ENCODE results near the gene HPCAL1. TPM values are rescaled to one million over a fixed set of nuclear protein-coding genes. Genes with fewer than 3 reads are reported as not detected.

Gene HPCAL1
- total and polyA plus RNA-seq, 3 donors from 2014 or later = 99.5 to 263 (median 215) TPM

DNA sequence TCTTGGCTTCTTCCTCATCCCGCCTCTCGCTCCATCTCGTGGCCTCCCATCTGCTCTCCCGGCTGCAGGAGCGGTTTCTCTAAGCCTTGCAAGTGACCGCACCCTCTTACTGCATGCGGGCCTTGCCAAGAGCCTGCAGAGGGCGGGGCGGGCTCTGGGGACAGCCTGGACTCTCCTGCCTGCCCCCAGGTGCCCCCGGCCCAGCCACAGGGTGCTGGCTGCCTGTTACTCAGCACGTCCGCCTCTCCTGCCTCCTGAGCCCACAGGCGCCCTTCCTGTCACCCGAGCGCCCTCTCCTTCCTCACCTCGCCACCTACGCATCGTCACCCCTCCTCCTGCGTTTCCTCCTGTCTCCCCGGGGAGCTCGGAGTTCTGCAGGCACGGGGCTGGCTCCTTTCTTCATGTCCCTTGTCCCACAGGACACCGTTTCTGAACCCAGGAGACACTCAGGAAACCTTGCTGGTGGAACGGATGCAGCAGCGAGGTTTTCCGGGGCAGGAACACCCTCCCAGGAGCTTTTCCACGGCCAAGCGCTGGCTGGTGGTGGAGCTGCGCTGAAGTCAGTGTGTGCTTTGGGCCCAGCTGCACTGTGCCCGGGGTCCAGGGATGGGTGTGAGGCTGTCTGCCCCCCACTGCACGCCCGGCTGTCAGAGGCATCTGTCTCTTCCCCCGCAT, 28.5 kb downstream of the HPCAL1 start:
- 71 to 72% methylated on average over 23 to 31 of the region's 33 CpGs for WGBS, 2 donors
- Histone ChIP-seq H3K4me3 (no peak overlapping the region), H3K27ac (no peak overlapping the region), H3K27me3 (no peaks in the 10 kb centered on the region), H3K4me1 (peaks cover 10% of the 10 kb centered on the region), H3K9me3 (no peaks in the 10 kb centered on the region), H3K36me3 (ENCODE audit: low read depth, missing control alignments) (no peaks in the 10 kb centered on the region)
- TF ChIP-seq, protein P1, sequence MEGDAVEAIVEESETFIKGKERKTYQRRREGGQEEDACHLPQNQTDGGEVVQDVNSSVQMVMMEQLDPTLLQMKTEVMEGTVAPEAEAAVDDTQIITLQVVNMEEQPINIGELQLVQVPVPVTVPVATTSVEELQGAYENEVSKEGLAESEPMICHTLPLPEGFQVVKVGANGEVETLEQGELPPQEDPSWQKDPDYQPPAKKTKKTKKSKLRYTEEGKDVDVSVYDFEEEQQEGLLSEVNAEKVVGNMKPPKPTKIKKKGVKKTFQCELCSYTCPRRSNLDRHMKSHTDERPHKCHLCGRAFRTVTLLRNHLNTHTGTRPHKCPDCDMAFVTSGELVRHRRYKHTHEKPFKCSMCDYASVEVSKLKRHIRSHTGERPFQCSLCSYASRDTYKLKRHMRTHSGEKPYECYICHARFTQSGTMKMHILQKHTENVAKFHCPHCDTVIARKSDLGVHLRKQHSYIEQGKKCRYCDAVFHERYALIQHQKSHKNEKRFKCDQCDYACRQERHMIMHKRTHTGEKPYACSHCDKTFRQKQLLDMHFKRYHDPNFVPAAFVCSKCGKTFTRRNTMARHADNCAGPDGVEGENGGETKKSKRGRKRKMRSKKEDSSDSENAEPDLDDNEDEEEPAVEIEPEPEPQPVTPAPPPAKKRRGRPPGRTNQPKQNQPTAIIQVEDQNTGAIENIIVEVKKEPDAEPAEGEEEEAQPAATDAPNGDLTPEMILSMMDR (IDR thresholded peaks at IDR 0.05) = no peak
- no peak for TF ChIP-seq POLR2A (IDR thresholded peaks at IDR 0.05)
- no peak for DNase-seq
- intact Hi-C loops (cut with DNase I; ENCODE audit: low total_unique reads) = no loop called here

DNA sequence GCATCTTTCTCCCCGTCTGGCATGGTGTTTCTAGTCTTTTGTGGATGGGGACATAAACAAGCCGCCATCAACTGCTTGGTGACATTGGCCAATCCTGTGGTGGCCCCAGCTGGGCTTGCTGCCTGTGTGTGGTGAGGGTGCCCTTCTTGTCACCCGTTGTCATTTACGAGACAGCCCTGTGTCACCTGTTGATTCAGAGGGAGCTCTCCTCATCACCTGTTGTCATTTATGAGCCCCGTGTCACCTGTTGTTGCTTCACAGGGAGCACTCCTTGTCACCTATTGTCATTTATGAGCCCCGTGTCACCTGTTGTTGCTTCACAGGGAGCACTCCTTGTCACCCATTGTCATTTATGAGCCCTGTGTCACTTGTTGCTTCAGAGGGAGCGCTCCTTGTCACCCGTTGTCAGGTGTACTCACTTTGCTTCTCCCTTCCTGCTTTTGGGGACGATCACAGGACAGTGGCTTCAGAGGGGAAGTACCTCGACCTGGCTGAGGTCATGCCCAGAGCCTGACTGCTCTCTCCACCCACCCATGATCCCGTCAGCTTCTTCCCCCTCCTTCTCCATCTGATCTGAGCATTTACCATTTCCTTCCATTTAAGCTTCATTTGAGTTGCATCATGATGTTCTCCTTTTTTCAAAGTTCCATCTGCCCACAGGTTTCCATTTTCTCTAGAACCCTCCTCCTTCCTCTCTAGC, 29.1 kb downstream of the HPCAL1 start:
- TF ChIP-seq POLR2A (IDR thresholded peaks at IDR 0.05) = no peak
- TF ChIP-seq, protein P1 (IDR thresholded peaks at IDR 0.05) = no peak
- Histone ChIP-seq H3K4me3 (no peak overlapping the region), H3K36me3 (ENCODE audit: low read depth, missing control alignments) (no peaks in the 10 kb centered on the region), H3K9me3 (no peaks in the 10 kb centered on the region), H3K4me1 (peaks cover 10% of the 10 kb centered on the region), H3K27ac (no peak overlapping the region), H3K27me3 (no peaks in the 10 kb centered on the region)
- DNase-seq = no peak
- 60 to 70% methylated on average over 9 to 11 of the region's 11 CpGs for WGBS, 2 donors
- intact Hi-C loops (cut with DNase I; ENCODE audit: low total_unique reads) = no loop called here

DNA sequence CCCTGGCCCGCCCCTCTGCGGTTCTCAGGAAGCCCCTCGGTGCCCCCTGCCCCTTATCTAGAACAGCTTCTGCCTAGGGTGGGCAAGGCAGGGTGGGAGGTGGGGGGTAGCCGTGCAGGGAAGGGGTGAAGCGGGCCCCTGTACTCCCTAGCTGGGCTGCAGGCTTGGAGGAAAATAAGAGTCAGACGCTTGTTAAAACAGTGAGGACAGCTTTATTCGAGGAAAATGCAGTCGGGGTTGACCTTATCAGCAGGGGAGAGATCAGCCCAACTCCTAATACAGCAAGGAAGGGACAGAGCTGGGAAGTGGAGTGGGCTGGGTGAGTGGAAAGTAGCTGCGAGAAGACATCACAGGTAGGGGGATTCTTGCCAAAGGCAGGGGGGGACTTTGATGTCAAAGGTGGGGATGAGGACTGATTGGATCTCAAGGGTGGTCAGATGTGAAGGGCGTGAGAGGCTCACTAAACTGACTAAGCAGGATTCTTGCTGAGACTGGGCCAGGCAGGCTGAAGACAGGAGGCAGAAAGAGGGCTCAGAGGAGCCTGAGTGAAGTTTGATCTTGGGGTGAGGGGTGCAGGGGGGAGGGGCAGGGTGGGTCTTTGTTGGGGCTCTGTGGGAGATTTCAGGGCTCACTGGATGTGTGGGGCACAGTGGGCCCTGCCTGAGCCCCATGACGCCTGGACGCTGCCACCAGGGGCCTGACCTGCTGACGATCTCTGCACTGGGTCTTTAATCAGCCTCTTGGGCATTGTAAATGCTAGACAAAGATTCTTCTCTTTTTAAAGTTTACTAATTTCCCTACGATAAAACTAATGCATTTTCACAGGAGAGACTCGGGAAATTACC, 29.9 kb downstream of the HPCAL1 start:
- TF ChIP-seq POLR2A (IDR thresholded peaks at IDR 0.05) = no peak
- TF ChIP-seq, protein P1 (IDR thresholded peaks at IDR 0.05) = no peak
- no peaks in the 10 kb centered on the region for H3K36me3 ChIP-seq (ENCODE audit: low read depth, missing control alignments)
- peaks cover 10% of the 10 kb centered on the region for H3K4me1 ChIP-seq
- H3K27ac ChIP-seq = no peak overlapping the region
- DNase-seq = no peak
- H3K4me3 ChIP-seq = no peak overlapping the region
- 51 to 67% methylated on average over 12 to 15 of the region's 15 CpGs for WGBS, 2 donors
- intact Hi-C loops (cut with DNase I; ENCODE audit: low total_unique reads) = no loop called here
- no peaks in the 10 kb centered on the region for H3K27me3 ChIP-seq
- no peaks in the 10 kb centered on the region for H3K9me3 ChIP-seq

DNA sequence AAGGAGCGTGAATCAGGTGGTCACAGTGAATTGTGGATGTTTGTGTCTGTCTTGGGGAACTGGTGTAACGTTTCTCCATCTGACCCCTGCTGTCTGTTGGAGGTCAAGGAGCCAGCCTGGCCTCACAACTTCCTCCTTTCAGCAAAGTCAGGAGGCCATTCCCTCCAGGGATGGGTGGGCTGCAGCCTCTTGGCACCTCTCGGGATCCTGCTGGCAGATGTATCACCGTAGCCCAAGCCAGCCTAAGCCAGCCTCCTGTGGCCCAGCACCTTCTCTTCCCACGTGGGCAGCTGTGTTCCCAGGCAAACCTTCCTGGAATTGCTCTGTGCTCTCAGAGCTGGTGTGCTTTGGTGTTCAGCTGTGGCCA, 30.5 kb downstream of the HPCAL1 start:
- Histone ChIP-seq H3K9me3 (no peaks in the 10 kb centered on the region), H3K27me3 (no peaks in the 10 kb centered on the region), H3K4me3 (no peak overlapping the region), H3K36me3 (ENCODE audit: low read depth, missing control alignments) (no peaks in the 10 kb centered on the region), H3K27ac (no peak overlapping the region), H3K4me1 (peaks cover 10% of the 10 kb centered on the region)
- DNase-seq = no peak
- WGBS, 2 donors = 52 to 71% methylated on average over 4 to 5 of the region's 5 CpGs
- intact Hi-C loops (cut with DNase I; ENCODE audit: low total_unique reads) = no loop called here
- TF ChIP-seq POLR2A (IDR thresholded peaks at IDR 0.05) = no peak
- TF ChIP-seq, protein P1 (IDR thresholded peaks at IDR 0.05) = no peak

Data from testis (tissue), 3 donors.